GM19099 (cell line): ENCODE results near the gene RAD51B.

Experiments
- POLR2A ChIP-seq: IDR thresholded peaks from 3 replicates; pipeline ENCODE4 v1.6.1; 2011; ENCODE audit warnings: low read depth; ENCODE audit not compliant: insufficient read length; ENCODE audit errors: extremely low read depth

RAD51B gene

GRCh38 chr14:67951529-67952135, 132.1 kb downstream of the RAD51B start:
- no peak for TF ChIP-seq POLR2A

DNA sequence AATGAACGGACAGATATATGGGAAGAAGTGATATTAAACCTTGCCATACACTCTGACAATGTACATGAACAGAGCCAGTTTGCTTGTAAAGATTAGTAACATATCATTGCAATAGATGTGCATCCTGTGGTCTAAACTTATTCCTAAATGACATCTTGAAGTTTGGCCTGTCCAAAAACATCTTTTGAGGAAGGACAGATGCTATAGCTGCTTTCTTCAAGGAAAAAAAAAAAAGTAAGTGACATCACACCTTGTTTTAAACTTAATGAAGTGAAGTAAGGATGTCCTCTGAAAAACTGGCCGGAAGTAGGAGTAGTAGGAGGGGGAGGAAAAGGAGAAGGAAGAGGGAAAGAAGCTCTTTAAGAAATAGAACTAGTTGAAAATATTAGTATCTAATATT, 132.8 kb downstream of the RAD51B start:
- no peak for TF ChIP-seq POLR2A

DNA sequence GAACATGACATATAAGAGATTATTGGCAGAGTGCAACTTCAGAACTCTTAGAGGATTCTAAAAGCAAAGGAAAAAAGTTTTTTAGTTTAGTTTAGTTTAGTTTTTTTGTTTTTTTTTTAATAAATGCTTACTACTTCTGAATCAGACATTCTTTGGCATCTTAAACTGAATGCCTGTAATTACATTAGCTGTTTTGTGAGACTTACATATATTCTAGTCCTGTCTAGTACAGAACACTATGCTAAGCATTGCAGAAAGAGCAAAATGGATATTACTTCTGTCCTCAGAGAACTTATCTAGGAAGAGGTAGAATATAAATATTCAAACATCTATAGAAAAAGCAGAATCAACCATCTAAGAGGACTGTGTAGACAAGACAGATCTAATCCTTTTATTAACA, 133.2 kb downstream of the RAD51B start:
- no peak for TF ChIP-seq POLR2A

GRCh38 chr14:67955261-67955660, 135.7 kb downstream of the RAD51B start:
- no peak for TF ChIP-seq POLR2A

GRCh38 chr14:67957946-67958345, 138.4 kb downstream of the RAD51B start:
- no peak for TF ChIP-seq POLR2A

- TF ChIP-seq POLR2A: no peak
Measured at GRCh38 chr14:67961676-67962075, 142.1 kb downstream of the RAD51B start.

- no peak for TF ChIP-seq POLR2A
Measured at GRCh38 chr14:67962215-67962644, 142.7 kb downstream of the RAD51B start.

- no peak for TF ChIP-seq POLR2A
Measured at GRCh38 chr14:67963545-67963944, 144.0 kb downstream of the RAD51B start.

- TF ChIP-seq POLR2A: no peak
Measured at GRCh38 chr14:67963960-67964812, 144.6 kb downstream of the RAD51B start.

GRCh38 chr14:67965696-67966095, 146.1 kb downstream of the RAD51B start:
- TF ChIP-seq POLR2A: no peak

- no peak for TF ChIP-seq POLR2A
Measured at GRCh38 chr14:67967206-67967605, 147.6 kb downstream of the RAD51B start.

- no peak for TF ChIP-seq POLR2A
Measured at GRCh38 chr14:67970923-67971322, 151.3 kb downstream of the RAD51B start.

DNA sequence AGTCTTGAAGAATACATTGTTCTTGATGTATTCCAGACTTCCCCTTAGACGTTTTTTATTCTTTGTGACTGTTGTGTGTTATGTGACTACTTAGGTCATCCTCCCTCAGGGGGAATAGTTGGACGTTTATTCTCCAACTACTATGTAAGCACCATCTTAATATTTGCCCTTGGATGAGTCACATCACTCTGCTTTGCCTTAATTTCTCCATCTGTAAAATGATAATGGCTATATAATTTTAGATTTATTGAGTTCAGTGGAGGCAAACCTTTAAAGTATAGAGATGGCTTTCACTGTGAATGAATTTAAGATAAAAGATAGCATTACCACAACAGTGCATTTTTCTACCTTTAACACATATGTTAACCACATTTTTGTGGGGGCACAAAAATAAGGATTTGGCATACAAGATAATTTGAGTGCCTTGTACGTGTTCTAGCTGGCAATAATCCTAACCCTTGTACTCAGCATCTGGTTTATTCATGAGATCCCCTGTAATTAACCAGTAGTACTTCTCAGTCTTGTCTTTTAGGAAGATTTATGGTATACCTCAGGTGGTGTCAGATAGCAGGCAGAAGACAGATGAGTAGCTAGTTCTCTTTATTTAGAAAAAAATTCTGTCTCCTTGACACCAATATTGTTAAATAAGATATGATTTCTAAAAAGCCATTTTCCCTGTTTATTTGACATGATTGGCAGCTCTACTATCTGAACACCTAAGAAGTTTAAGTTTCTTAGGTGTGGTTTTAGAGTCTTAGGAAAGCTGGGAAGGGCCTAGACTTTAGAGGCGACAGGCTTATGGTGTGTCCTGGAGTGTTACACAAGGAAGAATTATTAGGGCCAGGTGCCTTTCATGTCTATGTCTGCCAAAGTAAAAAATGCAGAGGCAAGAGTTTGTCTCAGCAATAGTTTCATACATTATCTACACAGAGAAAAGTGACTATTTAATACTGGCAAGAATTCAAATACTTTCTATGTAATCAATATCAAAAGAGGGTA, 152.3 kb downstream of the RAD51B start:
- no peak for TF ChIP-seq POLR2A

GRCh38 chr14:67973436-67973835, 153.9 kb downstream of the RAD51B start:
- TF ChIP-seq POLR2A: no peak

GRCh38 chr14:67975470-67975869, 155.9 kb downstream of the RAD51B start:
- TF ChIP-seq POLR2A: no peak
